ENCODE results near the gene ADCY5.

Gene ADCY5

GRCh38 chr3:123384256-123384655 lies 64.6 kb downstream of the ADCY5 start:
- DNase-seq, result no peak

- DNase-seq, result no peak
Measured at GRCh38 chr3:123383091-123384053, 65.5 kb downstream of the ADCY5 start.

- DNase-seq, result no peak
Measured at GRCh38 chr3:123380261-123380660, 68.6 kb downstream of the ADCY5 start.

- no peak for DNase-seq
Measured at GRCh38 chr3:123379041-123379830, 69.7 kb downstream of the ADCY5 start.

GRCh38 chr3:123378409-123378915 lies 70.4 kb downstream of the ADCY5 start:
- DNase-seq, result no peak

- no peak for DNase-seq
Measured at GRCh38 chr3:123377243-123377740, 71.6 kb downstream of the ADCY5 start.

GRCh38 chr3:123376451-123377242 lies 72.2 kb downstream of the ADCY5 start:
- no peak for DNase-seq

GRCh38 chr3:123375014-123375940 lies 73.6 kb downstream of the ADCY5 start:
- DNase-seq, result no peak

GRCh38 chr3:123374016-123374415 lies 74.9 kb downstream of the ADCY5 start:
- DNase-seq, result no peak

- no peak for DNase-seq
Measured at GRCh38 chr3:123373474-123373987, 75.4 kb downstream of the ADCY5 start.

GRCh38 chr3:123372686-123373473 lies 76.0 kb downstream of the ADCY5 start:
- DNase-seq, result no peak

GRCh38 chr3:123371859-123372685 lies 76.8 kb downstream of the ADCY5 start:
- DNase-seq, result no peak

GRCh38 chr3:123371426-123371825 lies 77.5 kb downstream of the ADCY5 start:
- DNase-seq, result no peak

- no peak for DNase-seq
Measured at GRCh38 chr3:123370819-123371218, 78.1 kb downstream of the ADCY5 start.

GRCh38 chr3:123369085-123369484 lies 79.8 kb downstream of the ADCY5 start:
- DNase-seq, result no peak

- DNase-seq, result no peak
Measured at GRCh38 chr3:123367467-123368154, 81.3 kb downstream of the ADCY5 start.

GRCh38 chr3:123365450-123366143 lies 83.3 kb downstream of the ADCY5 start:
- DNase-seq, result no peak

- no peak for DNase-seq
Measured at GRCh38 chr3:123361071-123361470, 87.8 kb downstream of the ADCY5 start.
